Astrocyte of the spinal cord (primary cell): ENCODE measurements around the gene AK4.

Source experiments
- DNase-seq: peaks from one replicate; pipeline ENCODE4 v3.0.0; 2011; ENCODE audit warnings: low read depth, low spot score
- H3K4me3 ChIP-seq: 2 replicates; pipeline ENCODE4 v1.5.1; 2011; ENCODE audit warnings: low read depth, mild to moderate bottlenecking, low read length, moderate library complexity
- in situ Hi-C: cut with HindIII; loops from 2 replicates; pipeline ENCODE4 v1.10.0; 2017; ENCODE audit warnings: low sequenced_read_pairs
- TF ChIP-seq, protein P1 (sequence below): IDR thresholded peaks from 2 replicates; pipeline ENCODE4 v1.5.1; 2012; ENCODE audit warnings: low read depth, mild to moderate bottlenecking, low read length, inconsistent platforms

The AK4 gene

DNA sequence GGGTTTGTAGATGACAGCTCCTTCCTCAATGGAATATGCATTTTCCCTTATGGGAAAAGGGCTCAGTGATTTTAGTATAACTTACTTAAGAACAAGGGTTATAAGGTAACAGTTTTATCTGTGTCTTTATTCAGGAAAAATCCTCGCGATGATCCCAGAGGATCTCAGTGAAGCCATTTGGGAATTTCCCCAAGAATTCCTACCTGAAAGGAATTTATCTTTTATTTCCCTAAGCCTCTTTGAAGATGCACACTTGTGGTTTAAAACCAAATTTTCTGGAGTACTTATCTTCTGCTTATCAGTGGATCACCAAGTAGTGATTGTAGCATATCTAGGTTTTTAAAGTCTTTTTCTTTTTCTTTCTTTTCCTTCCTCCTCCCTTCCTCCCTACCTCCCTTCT, 58.8 kb downstream of the AK4 start:
- no peak for DNase-seq
- TF ChIP-seq, protein P1, sequence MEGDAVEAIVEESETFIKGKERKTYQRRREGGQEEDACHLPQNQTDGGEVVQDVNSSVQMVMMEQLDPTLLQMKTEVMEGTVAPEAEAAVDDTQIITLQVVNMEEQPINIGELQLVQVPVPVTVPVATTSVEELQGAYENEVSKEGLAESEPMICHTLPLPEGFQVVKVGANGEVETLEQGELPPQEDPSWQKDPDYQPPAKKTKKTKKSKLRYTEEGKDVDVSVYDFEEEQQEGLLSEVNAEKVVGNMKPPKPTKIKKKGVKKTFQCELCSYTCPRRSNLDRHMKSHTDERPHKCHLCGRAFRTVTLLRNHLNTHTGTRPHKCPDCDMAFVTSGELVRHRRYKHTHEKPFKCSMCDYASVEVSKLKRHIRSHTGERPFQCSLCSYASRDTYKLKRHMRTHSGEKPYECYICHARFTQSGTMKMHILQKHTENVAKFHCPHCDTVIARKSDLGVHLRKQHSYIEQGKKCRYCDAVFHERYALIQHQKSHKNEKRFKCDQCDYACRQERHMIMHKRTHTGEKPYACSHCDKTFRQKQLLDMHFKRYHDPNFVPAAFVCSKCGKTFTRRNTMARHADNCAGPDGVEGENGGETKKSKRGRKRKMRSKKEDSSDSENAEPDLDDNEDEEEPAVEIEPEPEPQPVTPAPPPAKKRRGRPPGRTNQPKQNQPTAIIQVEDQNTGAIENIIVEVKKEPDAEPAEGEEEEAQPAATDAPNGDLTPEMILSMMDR, result no peak
- in situ Hi-C loops, result no loop called here
- H3K4me3 ChIP-seq, result no peak overlapping the region

DNA sequence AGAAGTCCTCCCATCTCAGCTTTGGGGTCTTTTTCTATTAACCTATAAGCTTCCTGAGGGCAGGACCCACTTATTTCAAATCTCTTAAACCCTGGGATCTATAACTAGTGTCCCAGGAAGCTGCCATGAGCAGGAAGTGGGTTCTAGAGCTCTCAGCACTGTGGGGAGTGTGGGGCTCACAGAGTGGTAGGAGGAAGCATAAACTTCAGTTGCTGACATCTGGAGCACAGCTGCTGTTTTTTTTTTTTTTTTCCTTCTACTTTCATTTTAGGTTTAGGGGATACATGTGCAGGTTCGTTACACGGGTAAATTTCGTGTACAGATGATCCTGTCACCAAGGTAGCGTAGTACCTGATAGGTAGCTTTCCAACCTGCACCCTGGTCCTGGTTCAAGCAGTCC, 59.3 kb downstream of the AK4 start:
- TF ChIP-seq, protein P1, result no peak
- no peak for DNase-seq
- H3K4me3 ChIP-seq, result no peak overlapping the region
- in situ Hi-C loops, result no loop called here

DNA sequence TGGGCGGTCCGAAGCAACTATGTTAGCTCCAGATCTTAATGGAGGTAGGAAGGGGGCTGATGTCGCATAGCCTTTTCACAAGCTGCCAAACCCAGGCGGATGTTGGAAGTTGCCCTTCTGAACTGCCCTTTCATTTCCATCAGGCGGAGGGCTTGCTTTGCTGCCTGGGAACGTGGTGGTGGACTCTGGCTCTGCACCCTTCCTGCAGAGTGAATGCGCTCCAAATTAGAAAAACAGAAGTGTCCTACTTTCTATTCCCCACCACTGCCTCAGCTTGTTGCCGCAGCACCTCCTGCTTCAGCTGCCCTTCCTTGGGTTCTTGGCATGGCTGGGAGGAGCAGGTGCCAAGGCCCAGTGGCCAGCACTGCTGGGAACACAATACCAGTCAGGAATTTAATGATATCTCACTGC, 60.6 kb downstream of the AK4 start:
- in situ Hi-C loops, result no loop called here
- TF ChIP-seq, protein P1, result no peak
- H3K4me3 ChIP-seq, result no peak overlapping the region
- no peak for DNase-seq

DNA sequence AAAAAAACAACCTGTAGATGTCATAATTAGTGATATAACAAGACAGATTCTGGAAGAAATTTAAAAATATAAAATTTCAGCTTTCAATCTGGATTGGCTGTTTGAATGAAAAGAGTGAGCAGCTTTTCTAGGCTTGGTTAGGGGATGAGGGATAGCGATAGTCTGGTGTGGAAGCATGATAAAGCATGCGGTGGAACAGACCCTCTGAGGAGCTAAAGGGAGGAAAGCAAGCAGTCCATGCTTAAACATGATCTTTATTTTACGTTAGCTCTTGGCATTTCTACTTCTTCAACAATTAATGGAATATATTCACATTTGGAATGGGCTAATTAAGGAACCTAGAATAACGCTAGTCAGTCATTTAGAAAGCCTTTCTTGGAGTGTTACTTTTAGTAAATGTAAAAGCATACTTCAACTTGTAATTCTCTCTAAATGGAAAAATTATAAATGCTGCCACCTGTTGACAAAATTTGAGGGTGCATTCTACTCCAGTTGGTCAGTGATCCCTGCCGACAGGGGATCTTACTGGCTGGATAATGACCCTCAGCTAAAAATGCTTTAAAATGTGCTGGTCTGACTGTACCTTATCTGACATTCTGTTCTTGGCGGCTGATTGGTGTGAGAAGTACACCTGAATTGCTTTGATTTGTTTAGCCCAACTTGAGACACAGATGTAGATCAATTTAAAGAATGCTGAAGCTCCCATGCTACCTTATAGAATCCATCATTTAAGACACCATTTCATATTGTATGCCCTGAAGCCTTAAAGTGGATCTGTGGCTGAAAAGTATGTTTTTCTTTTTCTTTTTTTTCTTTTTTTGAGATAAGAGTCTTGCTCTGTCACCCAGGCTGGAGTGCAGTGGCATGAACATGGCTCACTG, 61.2 kb downstream of the AK4 start:
- peak; percentile 71 for DNase-seq
- no peak overlapping the region for H3K4me3 ChIP-seq
- in situ Hi-C loops, result no loop called here
- TF ChIP-seq, protein P1, result peak; percentile 60

DNA sequence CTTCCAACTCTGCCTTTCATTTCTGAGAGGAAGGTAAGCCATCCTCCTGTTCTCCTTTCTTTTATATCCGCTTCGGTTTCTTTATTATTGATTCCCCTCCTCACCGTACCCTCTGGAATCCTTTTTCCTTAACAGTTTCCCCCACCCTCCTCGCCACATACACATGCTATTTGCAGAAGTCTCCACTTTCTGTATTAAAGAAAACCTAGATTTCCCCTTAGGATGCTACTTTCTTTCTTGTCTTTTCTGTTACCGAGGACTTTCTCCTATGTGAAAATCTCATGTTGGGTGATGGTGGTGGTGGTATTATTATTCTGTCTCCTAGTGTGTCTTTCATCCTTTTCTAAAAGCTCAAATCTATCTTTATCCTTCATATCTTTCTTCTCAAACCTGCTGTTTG, 62.3 kb downstream of the AK4 start:
- in situ Hi-C loops, result no loop called here
- no peak for DNase-seq
- TF ChIP-seq, protein P1, result no peak
- no peak overlapping the region for H3K4me3 ChIP-seq

DNA sequence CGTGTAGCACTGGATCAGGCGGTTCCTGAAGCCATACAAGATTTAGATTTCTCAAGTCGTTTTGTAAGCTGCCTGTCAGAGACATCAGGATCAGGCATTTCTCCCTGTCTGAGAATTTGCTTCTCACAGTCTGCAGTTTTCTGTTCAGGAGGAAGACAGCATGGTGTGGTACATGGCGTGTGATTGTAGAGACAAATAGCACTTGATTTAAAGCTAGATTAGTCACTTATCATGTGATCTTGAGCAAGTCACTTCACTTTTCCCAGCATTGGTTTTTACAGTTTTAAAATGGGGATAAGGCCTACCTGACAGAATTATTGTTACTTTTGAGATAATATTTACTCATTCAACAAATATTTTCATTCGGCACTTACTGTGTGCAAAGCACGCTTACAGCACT, 63.3 kb downstream of the AK4 start:
- DNase-seq, result no peak
- TF ChIP-seq, protein P1, result no peak
- in situ Hi-C loops, result no loop called here
- no peak overlapping the region for H3K4me3 ChIP-seq
